WTC11 (cell line): Measurements from ENCODE around the gene MYBL2.

Experiments
- CBFB ChIP-seq: sonication (generic); formaldehyde crosslinking; IDR thresholded peaks from 2 replicates; pipeline ENCODE4 v1.8.1; 2022; ENCODE audit warnings: mild to moderate bottlenecking, low read depth, missing genetic modification reagents
- CREB1 ChIP-seq: sonication (generic); formaldehyde crosslinking; IDR thresholded peaks from 2 replicates; pipeline ENCODE4 v1.8.0; 2023; ENCODE audit warnings: mild to moderate bottlenecking, missing genetic modification reagents
- FOXK1 ChIP-seq: sonication (generic); formaldehyde crosslinking; IDR thresholded peaks from 2 replicates; pipeline ENCODE4 v1.8.0; 2022; ENCODE audit warnings: mild to moderate bottlenecking, moderate library complexity, missing genetic modification reagents
- IRF1 ChIP-seq: sonication (generic); formaldehyde crosslinking; IDR thresholded peaks from 2 replicates; pipeline ENCODE4 v1.8.0; 2023; ENCODE audit warnings: missing genetic modification reagents
- TEAD1 ChIP-seq: sonication (generic); formaldehyde crosslinking; IDR thresholded peaks from 2 replicates; pipeline ENCODE4 v1.8.0; 2022; ENCODE audit warnings: mild to moderate bottlenecking, missing genetic modification reagents
- ZNF232 ChIP-seq: sonication (generic); formaldehyde crosslinking; IDR thresholded peaks from 2 replicates; pipeline ENCODE4 v1.8.0; 2022; ENCODE audit warnings: mild to moderate bottlenecking, missing genetic modification reagents
- ZNF396 ChIP-seq: fragments of 250-450 bp; sonication (Bioruptor Pico); IDR thresholded peaks from 2 replicates; pipeline ENCODE4 v1.8.0; 2021; ENCODE audit warnings: mild to moderate bottlenecking, moderate library complexity, borderline replicate concordance
- TF ChIP-seq, protein P1 (sequence below): fragments of 200-600 bp; IDR thresholded peaks from 2 replicates; pipeline ENCODE4 v1.8.0; 2022; ENCODE audit warnings: antibody characterized with exemption
- TF ChIP-seq, protein P2 (sequence below): sonication (generic); formaldehyde crosslinking; IDR thresholded peaks from 2 replicates; pipeline ENCODE4 v1.8.1; 2023; ENCODE audit warnings: mild to moderate bottlenecking, missing genetic modification reagents, moderate library complexity

- TF ChIP-seq, protein P1, sequence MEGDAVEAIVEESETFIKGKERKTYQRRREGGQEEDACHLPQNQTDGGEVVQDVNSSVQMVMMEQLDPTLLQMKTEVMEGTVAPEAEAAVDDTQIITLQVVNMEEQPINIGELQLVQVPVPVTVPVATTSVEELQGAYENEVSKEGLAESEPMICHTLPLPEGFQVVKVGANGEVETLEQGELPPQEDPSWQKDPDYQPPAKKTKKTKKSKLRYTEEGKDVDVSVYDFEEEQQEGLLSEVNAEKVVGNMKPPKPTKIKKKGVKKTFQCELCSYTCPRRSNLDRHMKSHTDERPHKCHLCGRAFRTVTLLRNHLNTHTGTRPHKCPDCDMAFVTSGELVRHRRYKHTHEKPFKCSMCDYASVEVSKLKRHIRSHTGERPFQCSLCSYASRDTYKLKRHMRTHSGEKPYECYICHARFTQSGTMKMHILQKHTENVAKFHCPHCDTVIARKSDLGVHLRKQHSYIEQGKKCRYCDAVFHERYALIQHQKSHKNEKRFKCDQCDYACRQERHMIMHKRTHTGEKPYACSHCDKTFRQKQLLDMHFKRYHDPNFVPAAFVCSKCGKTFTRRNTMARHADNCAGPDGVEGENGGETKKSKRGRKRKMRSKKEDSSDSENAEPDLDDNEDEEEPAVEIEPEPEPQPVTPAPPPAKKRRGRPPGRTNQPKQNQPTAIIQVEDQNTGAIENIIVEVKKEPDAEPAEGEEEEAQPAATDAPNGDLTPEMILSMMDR = no peak
- no peak for TF ChIP-seq ZNF232 (CRISPR knock-in tag)
- TF ChIP-seq TEAD1 = no peak
- TF ChIP-seq ZNF396 (CRISPR knock-in tag) = no peak
- TF ChIP-seq FOXK1 (CRISPR knock-in tag) = no peak
- TF ChIP-seq CBFB = no peak
- no peak for TF ChIP-seq CREB1 (CRISPR knock-in tag)
- TF ChIP-seq, protein P2, sequence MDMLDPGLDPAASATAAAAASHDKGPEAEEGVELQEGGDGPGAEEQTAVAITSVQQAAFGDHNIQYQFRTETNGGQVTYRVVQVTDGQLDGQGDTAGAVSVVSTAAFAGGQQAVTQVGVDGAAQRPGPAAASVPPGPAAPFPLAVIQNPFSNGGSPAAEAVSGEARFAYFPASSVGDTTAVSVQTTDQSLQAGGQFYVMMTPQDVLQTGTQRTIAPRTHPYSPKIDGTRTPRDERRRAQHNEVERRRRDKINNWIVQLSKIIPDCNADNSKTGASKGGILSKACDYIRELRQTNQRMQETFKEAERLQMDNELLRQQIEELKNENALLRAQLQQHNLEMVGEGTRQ = no peak
- no peak for TF ChIP-seq IRF1 (CRISPR knock-in tag)
These were observed 9.5 kb downstream of the MYBL2 start for GRCh38 chr20:43676368-43676767.
